B cell (primary cell): Measurements from ENCODE around the gene S100A1.

Experiments used
- EZH2 ChIP-seq: IDR thresholded peaks from 2 replicates; pipeline ENCODE4 v1.6.1; 2012; ENCODE audit warnings: borderline replicate concordance, low read depth, mild to moderate bottlenecking, moderate library complexity, low read length; ENCODE audit not compliant: insufficient read depth, poor library complexity, severe bottlenecking
- TF ChIP-seq, protein P1 (sequence below): fragments of 200-600 bp; IDR thresholded peaks from one replicate; pipeline ENCODE4 v1.8.0; 2022; ENCODE audit warnings: antibody characterized with exemption, mild to moderate bottlenecking

DNA sequence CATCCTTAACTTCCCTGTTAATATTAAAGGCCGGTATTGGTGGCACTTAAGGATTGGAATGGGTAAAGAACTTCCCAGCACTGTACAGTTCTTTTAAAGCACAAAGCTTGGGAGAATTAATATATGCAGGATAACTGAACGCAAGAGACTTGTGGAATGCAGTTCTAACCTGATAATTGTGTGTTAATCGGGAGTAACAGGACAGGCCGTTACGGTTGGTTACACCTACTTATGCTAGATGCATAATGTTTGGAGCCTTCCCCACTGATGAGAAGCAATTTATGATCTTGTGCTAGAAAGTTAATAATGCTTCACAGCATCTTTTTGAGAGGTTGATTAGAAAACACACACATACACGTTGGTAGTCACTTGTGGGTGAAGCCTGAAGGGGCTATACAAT is 12.6 kb downstream of the S100A1 start:
- TF ChIP-seq, protein P1, sequence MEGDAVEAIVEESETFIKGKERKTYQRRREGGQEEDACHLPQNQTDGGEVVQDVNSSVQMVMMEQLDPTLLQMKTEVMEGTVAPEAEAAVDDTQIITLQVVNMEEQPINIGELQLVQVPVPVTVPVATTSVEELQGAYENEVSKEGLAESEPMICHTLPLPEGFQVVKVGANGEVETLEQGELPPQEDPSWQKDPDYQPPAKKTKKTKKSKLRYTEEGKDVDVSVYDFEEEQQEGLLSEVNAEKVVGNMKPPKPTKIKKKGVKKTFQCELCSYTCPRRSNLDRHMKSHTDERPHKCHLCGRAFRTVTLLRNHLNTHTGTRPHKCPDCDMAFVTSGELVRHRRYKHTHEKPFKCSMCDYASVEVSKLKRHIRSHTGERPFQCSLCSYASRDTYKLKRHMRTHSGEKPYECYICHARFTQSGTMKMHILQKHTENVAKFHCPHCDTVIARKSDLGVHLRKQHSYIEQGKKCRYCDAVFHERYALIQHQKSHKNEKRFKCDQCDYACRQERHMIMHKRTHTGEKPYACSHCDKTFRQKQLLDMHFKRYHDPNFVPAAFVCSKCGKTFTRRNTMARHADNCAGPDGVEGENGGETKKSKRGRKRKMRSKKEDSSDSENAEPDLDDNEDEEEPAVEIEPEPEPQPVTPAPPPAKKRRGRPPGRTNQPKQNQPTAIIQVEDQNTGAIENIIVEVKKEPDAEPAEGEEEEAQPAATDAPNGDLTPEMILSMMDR: no peak
- TF ChIP-seq EZH2: no peak
